K562 (cell line): ENCODE measurements around the gene E2F1. TPM values are rescaled to one million over a fixed set of nuclear protein-coding genes. Genes with fewer than 3 reads are reported as not detected.

Experiments used
- ARHGAP35 ChIP-seq: fragments of 450-650 bp; IDR thresholded peaks from 2 replicates; pipeline ENCODE4 v1.6.1; 2018; ENCODE audit not compliant: partially characterized antibody
- CHD2 ChIP-seq: IDR thresholded peaks from 2 replicates; pipeline ENCODE4 v1.6.1; 2011; ENCODE audit warnings: low read depth, low read length
- MEF2A ChIP-seq: IDR thresholded peaks from 2 replicates; pipeline ENCODE4 v1.6.1; 2011; ENCODE audit warnings: low read depth, mild to moderate bottlenecking, low read length, moderate library complexity; ENCODE audit not compliant: control insufficient read depth
- MXI1 ChIP-seq: IDR thresholded peaks from 2 replicates; pipeline ENCODE4 v1.6.1; 2011; ENCODE audit warnings: low read depth, mild to moderate bottlenecking, improper control_type of control experiment, low read length
- PTTG1 ChIP-seq: fragments of 450-650 bp; IDR thresholded peaks from 2 replicates; pipeline ENCODE4 v1.6.1; 2016; ENCODE audit warnings: low read depth, mild to moderate bottlenecking, missing genetic modification characterization, missing compliant biosample characterization
- SMARCE1 ChIP-seq: fragments of 450-650 bp; IDR thresholded peaks from 2 replicates; pipeline ENCODE4 v1.7.1; 2016; ENCODE audit warnings: mild to moderate bottlenecking
- SRSF1 ChIP-seq: fragments of 200-400 bp; formaldehyde crosslinking; IDR thresholded peaks from 2 replicates; pipeline ENCODE4 v1.6.1; 2017; ENCODE audit warnings: mild to moderate bottlenecking, low read depth, low read length, moderate library complexity
- ZFPM2 ChIP-seq: fragments of 250-450 bp; sonication (Bioruptor Pico); IDR thresholded peaks from 2 replicates; pipeline ENCODE4 v1.5.1; 2022; ENCODE audit warnings: mild to moderate bottlenecking
- ZNF143 ChIP-seq: sonication (generic); formaldehyde crosslinking; IDR thresholded peaks from 2 replicates; pipeline ENCODE4 v1.9.0; 2022; ENCODE audit warnings: mild to moderate bottlenecking, missing genetic modification reagents
- ZNF24 ChIP-seq: fragments of 450-650 bp; IDR thresholded peaks from 2 replicates; pipeline ENCODE4 v1.6.1; 2016
- ZNF507 ChIP-seq: conservative IDR thresholded peaks from 2 replicates; pipeline ENCODE4 v1.6.1; 2017; ENCODE audit warnings: missing genetic modification characterization, missing compliant biosample characterization
- ZNF644 ChIP-seq: fragments of 200-800 bp; sonication (Bioruptor generic); IDR thresholded peaks from 2 replicates; pipeline ENCODE4 v1.6.1; 2016; ENCODE audit warnings: low read depth, missing genetic modification characterization, missing compliant biosample characterization
- polyA plus RNA-seq, 8 experiments: library from polyadenylated mRNA; depleted of rRNA in 4 of 8; stranded (reverse) in 5 of 8; unstranded in 3 of 8; fragments of >200 nt; fragmentation: Nextera tagmentation in 2 of 8; fragmentation: Illumina TruSeq in 1 of 8; extraction: Ambion mirVana in 2 of 8; extraction: Trizol in 1 of 8; gene quantifications; 2 replicates each; pipeline versions ENCODE4 v1.2.1 to v1.2.3, GENCODE V29; 2011 to 2014; ENCODE audit warnings: inconsistent platforms in 1 of 8, missing spikeins in 1 of 8
- total RNA-seq, 7 experiments: library from RNA; depleted of rRNA in 6 of 7; stranded (reverse); fragments of >200 nt in 6 of 7; fragmentation: Illumina TruSeq in 2 of 7; extraction: Trizol in 2 of 7; gene quantifications; 2 replicates each; pipeline versions ENCODE4 v1.2.1 to v1.2.3, GENCODE V29; 2011 to 2021; ENCODE audit warnings: low replicate concordance in 1 of 7
- TF ChIP-seq, protein P1 (sequence below), 2 experiments: fragments of 450-650 bp; IDR thresholded peaks; 2 replicates each; pipeline ENCODE4 v1.6.1; 2018; ENCODE audit warnings: mild to moderate bottlenecking in 2 of 2, low read depth in 1 of 2; ENCODE audit not compliant: partially characterized antibody in 2 of 2
- TF ChIP-seq, protein P2 (sequence below): fragments of 250-450 bp; sonication (Bioruptor Pico); IDR thresholded peaks from 2 replicates; pipeline ENCODE4 v1.8.0; 2022; ENCODE audit warnings: inconsistent platforms
- TF ChIP-seq, protein P3 (sequence below): sonication (generic); formaldehyde crosslinking; IDR thresholded peaks from 2 replicates; pipeline ENCODE4 v1.8.1; 2023; ENCODE audit warnings: mild to moderate bottlenecking, missing genetic modification reagents, moderate library complexity
- TF ChIP-seq, protein P4 (sequence below): fragments of 250-450 bp; sonication (Bioruptor Pico); IDR thresholded peaks from 2 replicates; pipeline ENCODE4 v1.4.0; 2020
- TF ChIP-seq, protein P5 (sequence below): sonication (generic); formaldehyde crosslinking; IDR thresholded peaks from 2 replicates; pipeline ENCODE4 v1.8.0; 2022; ENCODE audit warnings: mild to moderate bottlenecking, missing genetic modification reagents

Gene E2F1
- total and polyA plus RNA-seq, 9 of the 15 experiments (the other 6 are each of a cell fraction or from before 2014, with no cell fraction given), result 0.14 to 30.6 (median 13.1) TPM

DNA sequence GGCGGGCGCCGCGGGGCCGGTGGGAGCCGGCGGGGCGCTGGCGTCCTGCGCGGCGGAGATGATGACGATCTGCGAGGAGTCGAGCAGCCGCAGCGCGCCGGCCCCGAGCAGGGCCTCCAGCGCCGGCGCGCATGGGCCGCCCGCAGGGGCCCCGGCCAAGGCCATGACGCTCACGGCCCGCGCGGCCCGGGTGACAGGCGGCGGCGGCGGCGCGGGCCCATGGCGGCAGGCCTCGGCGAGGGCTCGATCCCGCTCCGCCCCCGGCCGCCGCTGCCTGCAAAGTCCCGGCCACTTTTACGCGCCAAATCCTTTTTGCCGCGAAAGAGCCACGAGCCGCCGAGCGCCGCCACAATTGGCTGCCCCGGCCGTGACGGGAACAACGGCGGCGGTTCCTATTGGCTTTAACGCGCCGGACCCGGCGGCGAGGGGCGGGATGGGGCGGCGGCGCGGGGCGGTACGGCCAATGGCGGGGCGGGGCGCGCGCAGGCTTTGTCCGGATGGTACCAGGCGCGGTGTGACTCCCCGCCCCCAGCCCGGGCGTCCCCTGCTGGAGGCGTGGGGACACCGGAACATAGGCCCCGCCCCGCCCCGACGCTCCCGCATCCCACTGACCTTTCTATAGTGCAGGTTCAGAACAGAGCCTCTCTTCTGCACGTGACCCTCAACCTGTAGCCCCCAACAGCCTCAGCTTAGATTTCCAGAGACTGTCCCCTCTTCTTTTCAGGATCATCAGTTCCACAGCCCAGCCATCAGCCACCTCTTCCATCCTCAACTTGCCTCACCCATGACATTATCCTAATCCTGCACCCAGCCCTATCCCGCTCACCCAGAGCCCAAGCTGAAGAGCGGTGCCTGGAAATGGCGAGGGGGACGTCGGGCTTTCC lies at the start of gene E2F1 (continued):
- TF ChIP-seq, protein P1, sequence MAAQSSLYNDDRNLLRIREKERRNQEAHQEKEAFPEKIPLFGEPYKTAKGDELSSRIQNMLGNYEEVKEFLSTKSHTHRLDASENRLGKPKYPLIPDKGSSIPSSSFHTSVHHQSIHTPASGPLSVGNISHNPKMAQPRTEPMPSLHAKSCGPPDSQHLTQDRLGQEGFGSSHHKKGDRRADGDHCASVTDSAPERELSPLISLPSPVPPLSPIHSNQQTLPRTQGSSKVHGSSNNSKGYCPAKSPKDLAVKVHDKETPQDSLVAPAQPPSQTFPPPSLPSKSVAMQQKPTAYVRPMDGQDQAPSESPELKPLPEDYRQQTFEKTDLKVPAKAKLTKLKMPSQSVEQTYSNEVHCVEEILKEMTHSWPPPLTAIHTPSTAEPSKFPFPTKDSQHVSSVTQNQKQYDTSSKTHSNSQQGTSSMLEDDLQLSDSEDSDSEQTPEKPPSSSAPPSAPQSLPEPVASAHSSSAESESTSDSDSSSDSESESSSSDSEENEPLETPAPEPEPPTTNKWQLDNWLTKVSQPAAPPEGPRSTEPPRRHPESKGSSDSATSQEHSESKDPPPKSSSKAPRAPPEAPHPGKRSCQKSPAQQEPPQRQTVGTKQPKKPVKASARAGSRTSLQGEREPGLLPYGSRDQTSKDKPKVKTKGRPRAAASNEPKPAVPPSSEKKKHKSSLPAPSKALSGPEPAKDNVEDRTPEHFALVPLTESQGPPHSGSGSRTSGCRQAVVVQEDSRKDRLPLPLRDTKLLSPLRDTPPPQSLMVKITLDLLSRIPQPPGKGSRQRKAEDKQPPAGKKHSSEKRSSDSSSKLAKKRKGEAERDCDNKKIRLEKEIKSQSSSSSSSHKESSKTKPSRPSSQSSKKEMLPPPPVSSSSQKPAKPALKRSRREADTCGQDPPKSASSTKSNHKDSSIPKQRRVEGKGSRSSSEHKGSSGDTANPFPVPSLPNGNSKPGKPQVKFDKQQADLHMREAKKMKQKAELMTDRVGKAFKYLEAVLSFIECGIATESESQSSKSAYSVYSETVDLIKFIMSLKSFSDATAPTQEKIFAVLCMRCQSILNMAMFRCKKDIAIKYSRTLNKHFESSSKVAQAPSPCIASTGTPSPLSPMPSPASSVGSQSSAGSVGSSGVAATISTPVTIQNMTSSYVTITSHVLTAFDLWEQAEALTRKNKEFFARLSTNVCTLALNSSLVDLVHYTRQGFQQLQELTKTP (IDR thresholded peaks at IDR 0.05; ENCODE audit: low read depth in 1 of 2, partially characterized antibody in 2 of 2), result no peak
- TF ChIP-seq ZNF644 (tag) (no peak), ZNF24 (peak; percentile 69), ZFPM2 (CRISPR knock-in tag) (no peak), PTTG1 (tag) (no peak), MXI1 (no peak), ARHGAP35 (no peak), SRSF1 (no peak), ZNF143 (CRISPR knock-in tag) (no peak), ZNF507 (tag) (no peak), CHD2 (peak; percentile 64), SMARCE1 (no peak), MEF2A (no peak)
- TF ChIP-seq, protein P2, sequence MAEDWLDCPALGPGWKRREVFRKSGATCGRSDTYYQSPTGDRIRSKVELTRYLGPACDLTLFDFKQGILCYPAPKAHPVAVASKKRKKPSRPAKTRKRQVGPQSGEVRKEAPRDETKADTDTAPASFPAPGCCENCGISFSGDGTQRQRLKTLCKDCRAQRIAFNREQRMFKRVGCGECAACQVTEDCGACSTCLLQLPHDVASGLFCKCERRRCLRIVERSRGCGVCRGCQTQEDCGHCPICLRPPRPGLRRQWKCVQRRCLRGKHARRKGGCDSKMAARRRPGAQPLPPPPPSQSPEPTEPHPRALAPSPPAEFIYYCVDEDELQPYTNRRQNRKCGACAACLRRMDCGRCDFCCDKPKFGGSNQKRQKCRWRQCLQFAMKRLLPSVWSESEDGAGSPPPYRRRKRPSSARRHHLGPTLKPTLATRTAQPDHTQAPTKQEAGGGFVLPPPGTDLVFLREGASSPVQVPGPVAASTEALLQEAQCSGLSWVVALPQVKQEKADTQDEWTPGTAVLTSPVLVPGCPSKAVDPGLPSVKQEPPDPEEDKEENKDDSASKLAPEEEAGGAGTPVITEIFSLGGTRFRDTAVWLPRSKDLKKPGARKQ (CRISPR knock-in tag), result no peak
- TF ChIP-seq, protein P3, sequence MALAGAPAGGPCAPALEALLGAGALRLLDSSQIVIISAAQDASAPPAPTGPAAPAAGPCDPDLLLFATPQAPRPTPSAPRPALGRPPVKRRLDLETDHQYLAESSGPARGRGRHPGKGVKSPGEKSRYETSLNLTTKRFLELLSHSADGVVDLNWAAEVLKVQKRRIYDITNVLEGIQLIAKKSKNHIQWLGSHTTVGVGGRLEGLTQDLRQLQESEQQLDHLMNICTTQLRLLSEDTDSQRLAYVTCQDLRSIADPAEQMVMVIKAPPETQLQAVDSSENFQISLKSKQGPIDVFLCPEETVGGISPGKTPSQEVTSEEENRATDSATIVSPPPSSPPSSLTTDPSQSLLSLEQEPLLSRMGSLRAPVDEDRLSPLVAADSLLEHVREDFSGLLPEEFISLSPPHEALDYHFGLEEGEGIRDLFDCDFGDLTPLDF (CRISPR knock-in tag), result peak; percentile 87
- TF ChIP-seq, protein P4, sequence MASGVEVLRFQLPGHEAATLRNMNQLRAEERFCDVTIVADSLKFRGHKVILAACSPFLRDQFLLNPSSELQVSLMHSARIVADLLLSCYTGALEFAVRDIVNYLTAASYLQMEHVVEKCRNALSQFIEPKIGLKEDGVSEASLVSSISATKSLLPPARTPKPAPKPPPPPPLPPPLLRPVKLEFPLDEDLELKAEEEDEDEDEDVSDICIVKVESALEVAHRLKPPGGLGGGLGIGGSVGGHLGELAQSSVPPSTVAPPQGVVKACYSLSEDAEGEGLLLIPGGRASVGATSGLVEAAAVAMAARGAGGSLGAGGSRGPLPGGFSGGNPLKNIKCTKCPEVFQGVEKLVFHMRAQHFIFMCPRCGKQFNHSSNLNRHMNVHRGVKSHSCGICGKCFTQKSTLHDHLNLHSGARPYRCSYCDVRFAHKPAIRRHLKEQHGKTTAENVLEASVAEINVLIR (CRISPR knock-in tag), result peak; percentile 55
- TF ChIP-seq, protein P5, sequence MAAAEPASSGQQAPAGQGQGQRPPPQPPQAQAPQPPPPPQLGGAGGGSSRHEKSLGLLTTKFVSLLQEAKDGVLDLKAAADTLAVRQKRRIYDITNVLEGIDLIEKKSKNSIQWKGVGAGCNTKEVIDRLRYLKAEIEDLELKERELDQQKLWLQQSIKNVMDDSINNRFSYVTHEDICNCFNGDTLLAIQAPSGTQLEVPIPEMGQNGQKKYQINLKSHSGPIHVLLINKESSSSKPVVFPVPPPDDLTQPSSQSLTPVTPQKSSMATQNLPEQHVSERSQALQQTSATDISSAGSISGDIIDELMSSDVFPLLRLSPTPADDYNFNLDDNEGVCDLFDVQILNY (CRISPR knock-in tag), result no peak
